ENCODE measurements around the gene MEAF6. TPM values are rescaled to one million over a fixed set of nuclear protein-coding genes. Genes with fewer than 3 reads are reported as not detected.
"Not testable (repeated sequence)": the region's sequence is repeated elsewhere in the genome, so short reads cannot be mapped to it uniquely, and the experiment has no call there.

The MEAF6 gene
- total RNA-seq, result 10 to 100 TPM; 66.8 to 72.2 TPM

- ChIA-PET POLR2A (interaction anchor here (0.5 to 3.1 kb wide), 7 partner anchors 18 to 176 kb away, joined by 3 to 13 read pairs (median 6); partner anchors contain the start of gene SNIP1), CTCF (interaction anchor here (0.6 to 3.7 kb wide), 26 partner anchors 10 to 177 kb away, joined by 3 to 21 read pairs (median 4); partner anchors contain the start of genes SNIP1 and ZC3H12A)
- peak; percentile 91 for DNase-seq
- intact Hi-C loops (cut with DNase I, micrococcal nuclease), result loop anchor here (1.0 to 2.0 kb wide), 7 partner anchors 35 to 1050 kb away; partner anchors contain the start of genes SNIP1 (in 2 of the 2), CDCA8 (in 1 of the 2), GNL2 (in 1 of the 2) and MRPS15 (in 1 of the 2)
- Mint-ChIP-seq H3K4me1 (peaks cover 41% of the 10 kb centered on the region), H3K27me3 (no peaks in the 10 kb centered on the region), H3K9me3 (ENCODE audit: low read depth) (no peaks in the 10 kb centered on the region), H3K36me3 (ENCODE audit: low read depth) (peaks cover 22% of the 10 kb centered on the region), H3K4me3 (peak within 1 kb of the TSS; percentile 87), H3K27ac (peak within 1 kb of the TSS; percentile 93)
- peak; percentile 88 for ATAC-seq
These were observed at the start of gene MEAF6 for GRCh38 chr1:37514350-37515184. MEAF6 (minus strand) TSS chr1:37514766; CDS start chr1:37514746, 20 bp downstream.

DNA sequence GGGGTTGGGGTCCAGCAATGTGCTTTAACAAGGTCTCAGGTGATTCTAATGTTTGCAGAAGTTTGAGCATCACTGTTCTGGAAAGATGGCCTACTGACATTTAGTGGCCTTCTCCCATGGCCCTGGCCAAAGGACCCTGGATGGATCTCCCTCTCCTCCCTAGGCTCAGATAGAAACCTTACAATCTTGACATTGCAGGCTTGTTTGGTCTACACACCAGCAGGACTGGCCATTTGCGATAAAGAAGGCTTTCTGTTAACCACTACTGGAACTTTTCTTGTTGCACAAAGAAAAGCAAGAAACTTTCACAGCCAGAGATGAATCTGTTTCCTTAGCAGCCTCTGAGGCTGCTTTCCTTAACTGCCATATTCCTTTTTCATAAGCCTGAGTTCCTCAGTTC, 48.4 kb upstream of the MEAF6 start:
- DNase-seq, result no peak
- H3K27me3 Mint-ChIP-seq, result no peaks in the 10 kb centered on the region
- no peaks in the 10 kb centered on the region for H3K9me3 Mint-ChIP-seq (ENCODE audit: low read depth)
- CTCF ChIA-PET, result interaction anchor here (1.2 to 1.3 kb wide), 2 partner anchors 119 to 428 kb away, joined by 3 read pairs; no protein-coding TSS in a partner anchor
- H3K4me1 Mint-ChIP-seq, result no peaks in the 10 kb centered on the region
- intact Hi-C loops (cut with DNase I, micrococcal nuclease), result loop anchor here in 1 of 2 experiments (1.0 kb wide), 1 partner anchor 119 kb away; no protein-coding TSS in a partner anchor
- POLR2A ChIA-PET, result no interaction called here
- H3K27ac Mint-ChIP-seq, result no peak overlapping the region
- no peak for ATAC-seq
- H3K4me3 Mint-ChIP-seq, result no peak overlapping the region
- H3K36me3 Mint-ChIP-seq (ENCODE audit: low read depth), result peaks cover 24% of the 10 kb centered on the region

- H3K27ac Mint-ChIP-seq, result no peak overlapping the region
- DNase-seq (peak; percentile 58), ATAC-seq (peak; percentile 78)
- no peaks in the 10 kb centered on the region for H3K27me3 Mint-ChIP-seq
- ChIA-PET CTCF (interaction anchor here (0.6 to 1.2 kb wide), 5 partner anchors 54 to 1273 kb away, joined by 3 to 4 read pairs (median 3); partner anchors contain the start of gene MTF1), POLR2A (no interaction called here)
- H3K4me1 Mint-ChIP-seq, result peaks cover 2% of the 10 kb centered on the region
- H3K36me3 Mint-ChIP-seq (ENCODE audit: low read depth), result peaks cover 10% of the 10 kb centered on the region
- H3K4me3 Mint-ChIP-seq, result no peak overlapping the region
- no peaks in the 10 kb centered on the region for H3K9me3 Mint-ChIP-seq (ENCODE audit: low read depth)
- intact Hi-C loops (cut with DNase I, micrococcal nuclease), result loop anchor here (1.0 kb wide), 1 partner anchor 121 kb away; no protein-coding TSS in a partner anchor
These were observed 46.9 kb upstream of the MEAF6 start for GRCh38 chr1:37561133-37562132.

GRCh38 chr1:37560401-37561132, 46.0 kb upstream of the MEAF6 start:
- Mint-ChIP-seq H3K27me3 (no peaks in the 10 kb centered on the region), H3K4me1 (peaks cover 2% of the 10 kb centered on the region), H3K27ac (no peak overlapping the region), H3K9me3 (ENCODE audit: low read depth) (no peaks in the 10 kb centered on the region), H3K4me3 (no peak overlapping the region), H3K36me3 (ENCODE audit: low read depth) (peaks cover 4% of the 10 kb centered on the region)
- intact Hi-C loops (cut with DNase I, micrococcal nuclease), result loop anchor here in 1 of 2 experiments (1.0 kb wide), 1 partner anchor 122 kb away; no protein-coding TSS in a partner anchor
- POLR2A ChIA-PET, result no interaction called here
- DNase-seq (no peak), ATAC-seq (no peak)
- CTCF ChIA-PET, result interaction anchor here (0.6 to 1.1 kb wide), 2 partner anchors 121 to 299 kb away, joined by 3 to 4 read pairs; partner anchors contain the start of gene MTF1

GRCh38 chr1:37559957-37560379, 45.4 kb upstream of the MEAF6 start:
- POLR2A ChIA-PET; intact Hi-C loops (cut with DNase I, micrococcal nuclease); H3K4me3 Mint-ChIP-seq: not testable (repeated sequence)

DNA sequence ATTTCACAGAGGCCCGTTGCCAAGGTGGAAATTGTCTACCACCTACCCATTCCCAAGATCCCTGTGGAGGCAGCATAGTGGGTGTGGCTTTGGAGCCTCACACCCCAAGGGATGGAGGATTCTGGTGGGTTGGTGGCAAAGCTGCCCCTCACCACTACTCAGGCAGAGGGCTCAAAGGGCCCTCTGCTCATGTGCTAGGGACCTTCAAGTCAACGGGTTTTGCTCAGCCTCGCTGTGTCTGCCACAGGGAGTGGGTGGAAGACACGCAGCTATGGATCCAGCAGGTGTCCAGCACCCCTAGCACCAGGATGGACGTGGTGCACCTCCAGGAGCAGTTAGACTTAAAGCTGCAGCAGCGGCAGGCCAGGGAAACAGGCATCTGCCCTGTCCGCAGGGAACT, 44.5 kb upstream of the MEAF6 start:
- ATAC-seq, result no peak
- no peak for DNase-seq

More at GRCh38 chr1:37559957-37560379, 45.4 kb upstream of the MEAF6 start:
- DNase-seq; H3K36me3 Mint-ChIP-seq (ENCODE audit: low read depth); H3K4me1 Mint-ChIP-seq; H3K27me3 Mint-ChIP-seq; ATAC-seq; H3K9me3 Mint-ChIP-seq (ENCODE audit: low read depth); H3K27ac Mint-ChIP-seq: not testable (repeated sequence)
- CTCF ChIA-PET, result interaction anchor here (1.1 kb wide), 1 partner anchor 122 kb away, joined by 4 read pairs; no protein-coding TSS in a partner anchor

DNA sequence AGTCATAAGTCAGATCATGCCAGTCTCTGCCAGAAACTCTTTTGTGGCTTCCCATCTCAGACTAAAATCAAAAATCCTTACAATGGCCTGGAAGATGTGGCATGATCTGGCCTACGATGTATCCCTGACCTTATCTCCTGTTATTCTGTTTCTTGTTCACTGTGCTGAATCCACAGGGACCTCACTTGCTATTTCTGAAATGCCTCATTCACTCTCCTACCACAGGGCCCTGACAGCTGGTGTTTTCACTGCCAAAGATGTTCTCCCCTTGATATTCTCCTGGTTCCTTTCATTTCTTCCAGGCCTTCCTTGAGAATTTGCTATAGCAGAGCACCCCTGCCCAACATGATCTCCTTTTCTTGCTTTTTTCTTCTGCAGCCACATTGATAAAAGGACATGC, 43.8 kb upstream of the MEAF6 start:
- H3K4me1 Mint-ChIP-seq, result peaks cover 3% of the 10 kb centered on the region
- H3K9me3 Mint-ChIP-seq (ENCODE audit: low read depth), result no peaks in the 10 kb centered on the region
- H3K27me3 Mint-ChIP-seq, result no peaks in the 10 kb centered on the region
- DNase-seq, result no peak
- H3K36me3 Mint-ChIP-seq (ENCODE audit: low read depth), result peaks cover 6% of the 10 kb centered on the region
- H3K4me3 Mint-ChIP-seq, result no peak overlapping the region
- no peak overlapping the region for H3K27ac Mint-ChIP-seq
- CTCF ChIA-PET, result interaction anchor here (0.6 kb wide), 1 partner anchor 12 kb away, joined by 3 read pairs; no protein-coding TSS in a partner anchor
- intact Hi-C loops (cut with DNase I, micrococcal nuclease), result no loop called here
- ATAC-seq, result no peak
- POLR2A ChIA-PET, result no interaction called here

More for the DNA sequence above, 44.5 kb upstream of the MEAF6 start:
- Mint-ChIP-seq H3K9me3 (ENCODE audit: low read depth) (no peaks in the 10 kb centered on the region), H3K36me3 (ENCODE audit: low read depth) (peaks cover 5% of the 10 kb centered on the region), H3K27ac (no peak overlapping the region), H3K27me3 (no peaks in the 10 kb centered on the region), H3K4me1 (peaks cover 2% of the 10 kb centered on the region), H3K4me3 (no peak overlapping the region)
- POLR2A ChIA-PET, result no interaction called here
- intact Hi-C loops (cut with DNase I, micrococcal nuclease), result no loop called here
- CTCF ChIA-PET, result no interaction called here

GRCh38 chr1:37557402-37557801, 42.8 kb upstream of the MEAF6 start:
- no peaks in the 10 kb centered on the region for H3K27me3 Mint-ChIP-seq
- peaks cover 14% of the 10 kb centered on the region for H3K36me3 Mint-ChIP-seq (ENCODE audit: low read depth)
- CTCF ChIA-PET, result no interaction called here
- H3K27ac Mint-ChIP-seq, result no peak overlapping the region
- H3K4me3 Mint-ChIP-seq, result no peak overlapping the region
- H3K4me1 Mint-ChIP-seq, result peaks cover 14% of the 10 kb centered on the region
- no peak for ATAC-seq
- H3K9me3 Mint-ChIP-seq (ENCODE audit: low read depth), result no peaks in the 10 kb centered on the region
- intact Hi-C loops (cut with DNase I, micrococcal nuclease), result no loop called here
- no peak for DNase-seq
- POLR2A ChIA-PET, result interaction anchor here (0.5 kb wide), 1 partner anchor 71 kb away, joined by 3 read pairs; no protein-coding TSS in a partner anchor

- H3K27ac Mint-ChIP-seq, result no peak within 1 kb of the TSS
- POLR2A ChIA-PET, result no interaction called here
- peaks cover 20% of the 10 kb centered on the region for H3K4me1 Mint-ChIP-seq
- no peaks in the 10 kb centered on the region for H3K27me3 Mint-ChIP-seq
- CTCF ChIA-PET, result no interaction called here
- ATAC-seq (peak; percentile 30), DNase-seq (peak; percentile 61)
- H3K9me3 Mint-ChIP-seq (ENCODE audit: low read depth), result no peaks in the 10 kb centered on the region
- no peak within 1 kb of the TSS for H3K4me3 Mint-ChIP-seq
- H3K36me3 Mint-ChIP-seq (ENCODE audit: low read depth), result peaks cover 17% of the 10 kb centered on the region
- intact Hi-C loops (cut with DNase I, micrococcal nuclease), result no loop called here
These were observed 42.2 kb upstream of the MEAF6 start, which contains the start of gene DNALI1 for GRCh38 chr1:37556712-37557196. DNALI1 (plus strand) TSS chr1:37556940; CDS start chr1:37556995, 55 bp downstream.

Data from activated CD4-positive, alpha-beta T cell treated with anti-CD3 and anti-CD28 coated beads for 36 hours (primary cell).